ENCODE results near the gene ZP2.

ZP2 gene

DNA sequence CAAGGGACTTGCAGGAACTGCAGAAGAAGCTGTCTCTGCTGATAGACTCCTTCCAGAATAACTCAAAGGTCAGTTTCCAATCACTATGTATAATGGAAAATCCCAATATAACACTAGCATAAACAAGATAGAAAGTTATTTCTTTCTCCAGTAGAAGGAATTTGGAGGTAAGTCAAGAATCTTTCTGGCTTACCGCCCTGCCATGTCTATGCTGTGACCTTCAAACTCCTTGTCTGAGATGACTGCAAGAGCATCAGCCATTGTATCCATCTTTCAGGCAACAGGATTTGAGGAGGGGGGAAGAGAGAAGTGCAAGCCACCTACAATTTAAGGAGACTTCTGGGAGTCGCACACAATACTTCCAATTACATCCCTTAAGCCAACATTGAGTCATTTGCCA, 50.2 kb downstream of the ZP2 start:
- Histone ChIP-seq H3K4ac (ENCODE audit: low read length) (no peak overlapping the region), H4K8ac (ENCODE audit: low read depth, low read length) (no peak overlapping the region), H3K4me1 (ENCODE audit: control insufficient read depth in 2 of 2, insufficient read depth in 1 of 2, low read depth in 1 of 2, low read length in 2 of 2) (peaks cover 3 to 6% of the 10 kb centered on the region in 2 donors), H3K9ac (ENCODE audit: low read depth, low read length, poor library complexity) (no peak overlapping the region), H3K4me3 (ENCODE audit: low read length in 2 of 2) (no peak overlapping the region), H2BK15ac (ENCODE audit: low read length) (no peak overlapping the region), H3K9me3 (replicated peaks in 1 of 2; ENCODE audit: control insufficient read depth in 2 of 2, insufficient read depth in 1 of 2, low read depth in 1 of 2, low read length in 2 of 2) (no peaks in the 10 kb centered on the region), H2BK120ac (ENCODE audit: low read depth, low read length) (no peak overlapping the region), H3K27me3 (ENCODE audit: control insufficient read depth in 3 of 3, insufficient read depth in 3 of 3, low read depth in 1 of 3, low read length in 3 of 3) (no peaks in the 10 kb centered on the region), H3K79me1 (ENCODE audit: low read depth, low read length) (no peaks in the 10 kb centered on the region), H3K14ac (ENCODE audit: low read length) (no peak overlapping the region), H2BK12ac (ENCODE audit: low read length) (no peak overlapping the region), H3K36me3 (replicated peaks in 1 of 2; ENCODE audit: control insufficient read depth in 2 of 2, insufficient read depth in 2 of 2, low read length in 2 of 2) (peaks cover 5 to 49% of the 10 kb centered on the region in 2 donors), H3K23ac (ENCODE audit: low read depth, low read length, poor library complexity) (no peak overlapping the region), H2AK5ac (ENCODE audit: low read depth, low read length) (no peak overlapping the region), H2AFZ (ENCODE audit: low read length) (no peak overlapping the region), H4K91ac (ENCODE audit: low read depth, low read length, poor library complexity) (no peak overlapping the region), H3K4me2 (ENCODE audit: insufficient read depth, low read length, poor library complexity, severe bottlenecking) (no peak overlapping the region), H3K18ac (ENCODE audit: low read length) (no peak overlapping the region), H3K27ac (replicated peaks; ENCODE audit: low read length) (no peak overlapping the region), H2BK5ac (ENCODE audit: low read length) (no peak overlapping the region)
- no CpG with 5 or more reads among the region's 2 CpGs for WGBS, 2 donors (ENCODE audit: extremely low coverage in 2 of 2, insufficient read length in 2 of 2, insufficient replicate concordance in 1 of 2)
- no peak for DNase-seq (ENCODE audit: low spot score)

DNA sequence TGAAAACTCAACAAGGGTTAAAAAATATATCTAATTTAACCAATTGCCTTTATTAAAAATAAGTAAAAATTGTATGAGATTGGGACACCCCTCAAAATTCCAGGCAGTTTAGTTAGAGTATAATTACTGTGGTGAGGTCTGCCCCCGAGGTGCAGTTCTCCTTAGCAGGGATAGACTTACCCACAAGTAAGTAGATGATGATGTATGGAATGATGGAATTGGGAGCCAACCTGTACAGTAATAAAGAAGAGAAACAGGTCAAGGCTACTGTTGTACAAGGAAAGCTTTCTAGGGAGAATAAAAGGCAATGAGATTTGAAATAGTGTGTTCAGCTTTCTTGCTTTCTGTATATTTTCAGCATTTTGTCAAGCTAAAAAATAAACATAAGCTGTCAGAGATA, 51.1 kb downstream of the ZP2 start:
- DNase-seq (ENCODE audit: low spot score): no peak
- no peak overlapping the region for H3K27ac ChIP-seq (replicated peaks; ENCODE audit: low read length)
- WGBS, 2 donors (ENCODE audit: extremely low coverage in 2 of 2, insufficient read length in 2 of 2, insufficient replicate concordance in 1 of 2): no CpG with 5 or more reads among the region's 1 CpG
- H4K8ac ChIP-seq (ENCODE audit: low read depth, low read length): no peak overlapping the region
- H2AK5ac ChIP-seq (ENCODE audit: low read depth, low read length): no peak overlapping the region
- H3K23ac ChIP-seq (ENCODE audit: low read depth, low read length, poor library complexity): no peak overlapping the region
- H3K27me3 ChIP-seq (ENCODE audit: control insufficient read depth in 3 of 3, insufficient read depth in 3 of 3, low read depth in 1 of 3, low read length in 3 of 3): no peaks in the 10 kb centered on the region
- H4K91ac ChIP-seq (ENCODE audit: low read depth, low read length, poor library complexity): no peak overlapping the region
- no peak overlapping the region for H3K4me3 ChIP-seq (ENCODE audit: low read length in 2 of 2)
- H2BK12ac ChIP-seq (ENCODE audit: low read length): no peak overlapping the region
- no peak overlapping the region for H3K9ac ChIP-seq (ENCODE audit: low read depth, low read length, poor library complexity)
- no peak overlapping the region for H3K4me2 ChIP-seq (ENCODE audit: insufficient read depth, low read length, poor library complexity, severe bottlenecking)
- no peak overlapping the region for H2BK15ac ChIP-seq (ENCODE audit: low read length)
- no peaks in the 10 kb centered on the region for H3K9me3 ChIP-seq (replicated peaks in 1 of 2; ENCODE audit: control insufficient read depth in 2 of 2, insufficient read depth in 1 of 2, low read depth in 1 of 2, low read length in 2 of 2)
- H3K4me1 ChIP-seq (ENCODE audit: control insufficient read depth in 2 of 2, insufficient read depth in 1 of 2, low read depth in 1 of 2, low read length in 2 of 2): peaks cover 3 to 6% of the 10 kb centered on the region in 2 donors
- H2BK120ac ChIP-seq (ENCODE audit: low read depth, low read length): no peak overlapping the region
- H3K79me1 ChIP-seq (ENCODE audit: low read depth, low read length): no peaks in the 10 kb centered on the region
- peaks cover 5 to 45% of the 10 kb centered on the region in 2 donors for H3K36me3 ChIP-seq (replicated peaks in 1 of 2; ENCODE audit: control insufficient read depth in 2 of 2, insufficient read depth in 2 of 2, low read length in 2 of 2)
- H2AFZ ChIP-seq (ENCODE audit: low read length): no peak overlapping the region
- H3K4ac ChIP-seq (ENCODE audit: low read length): no peak overlapping the region
- no peak overlapping the region for H3K18ac ChIP-seq (ENCODE audit: low read length)
- no peak overlapping the region for H3K14ac ChIP-seq (ENCODE audit: low read length)
- H2BK5ac ChIP-seq (ENCODE audit: low read length): no peak overlapping the region

DNA sequence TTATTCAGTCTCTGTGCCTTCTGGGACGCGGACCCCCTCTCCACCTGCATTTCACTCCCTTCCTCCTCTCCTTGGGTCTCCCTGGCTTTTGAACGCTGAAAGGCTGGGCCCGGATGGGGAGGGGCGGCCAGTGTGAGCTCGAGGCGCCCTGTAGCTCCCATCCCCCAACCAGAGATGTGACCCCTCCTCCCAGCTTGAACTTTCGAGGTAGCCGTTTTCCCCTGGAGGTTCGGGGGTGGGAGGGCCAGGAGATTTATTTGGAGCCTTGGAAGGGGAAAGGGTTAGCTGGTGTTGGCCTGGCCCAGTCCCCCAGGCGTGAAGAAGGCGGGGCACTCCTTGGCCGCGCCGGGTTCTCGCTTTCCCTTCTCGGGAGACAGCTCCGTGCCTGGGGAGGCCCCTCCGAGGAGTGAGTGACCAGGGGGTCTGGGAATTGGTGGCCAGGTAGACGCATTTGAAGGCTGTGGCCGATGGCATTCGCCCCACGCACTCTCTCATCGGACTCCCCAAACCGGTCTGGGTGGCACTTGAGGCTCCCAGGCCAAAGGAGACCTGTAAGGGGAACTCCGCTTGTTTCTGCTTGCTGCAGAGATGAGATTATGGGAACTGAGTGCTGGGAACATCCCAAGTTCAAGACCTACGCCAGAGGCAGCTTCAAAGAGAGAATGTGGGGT, 52.0 kb downstream of the ZP2 start:
- Histone ChIP-seq H3K4me2 (ENCODE audit: insufficient read depth, low read length, poor library complexity, severe bottlenecking) (peak overlapping the region; percentile 95), H3K27me3 (ENCODE audit: control insufficient read depth in 3 of 3, insufficient read depth in 3 of 3, low read depth in 1 of 3, low read length in 3 of 3) (no peaks in the 10 kb centered on the region), H3K9ac (ENCODE audit: low read depth, low read length, poor library complexity) (peak overlapping the region; percentile 24), H2BK15ac (ENCODE audit: low read length) (no peak overlapping the region), H3K14ac (ENCODE audit: low read length) (peak overlapping the region; percentile 17), H2AFZ (ENCODE audit: low read length) (peak overlapping the region; percentile 98), H2BK120ac (ENCODE audit: low read depth, low read length) (peak overlapping the region; percentile 70), H4K91ac (ENCODE audit: low read depth, low read length, poor library complexity) (no peak overlapping the region), H3K4me3 (ENCODE audit: low read length in 2 of 2) (peak overlapping the region; percentile 75 to 86), H3K79me1 (ENCODE audit: low read depth, low read length) (no peaks in the 10 kb centered on the region), H3K4ac (ENCODE audit: low read length) (no peak overlapping the region), H3K27ac (replicated peaks; ENCODE audit: low read length) (no peak overlapping the region), H2BK12ac (ENCODE audit: low read length) (no peak overlapping the region), H2AK5ac (ENCODE audit: low read depth, low read length) (no peak overlapping the region), H2BK5ac (ENCODE audit: low read length) (no peak overlapping the region), H3K9me3 (replicated peaks in 1 of 2; ENCODE audit: control insufficient read depth in 2 of 2, insufficient read depth in 1 of 2, low read depth in 1 of 2, low read length in 2 of 2) (no peaks in the 10 kb centered on the region), H4K8ac (ENCODE audit: low read depth, low read length) (no peak overlapping the region), H3K4me1 (ENCODE audit: control insufficient read depth in 2 of 2, insufficient read depth in 1 of 2, low read depth in 1 of 2, low read length in 2 of 2) (peaks cover 3 to 6% of the 10 kb centered on the region in 2 donors), H3K23ac (ENCODE audit: low read depth, low read length, poor library complexity) (peak overlapping the region; percentile 16), H3K36me3 (replicated peaks in 1 of 2; ENCODE audit: control insufficient read depth in 2 of 2, insufficient read depth in 2 of 2, low read length in 2 of 2) (peaks cover 5 to 37% of the 10 kb centered on the region in 2 donors), H3K18ac (ENCODE audit: low read length) (peak overlapping the region; percentile 92)
- DNase-seq (ENCODE audit: low spot score): peak; percentile 37
- WGBS, 2 donors (ENCODE audit: extremely low coverage in 2 of 2, insufficient read length in 2 of 2, insufficient replicate concordance in 1 of 2): no CpG with 5 or more reads among the region's 27 CpGs

DNA sequence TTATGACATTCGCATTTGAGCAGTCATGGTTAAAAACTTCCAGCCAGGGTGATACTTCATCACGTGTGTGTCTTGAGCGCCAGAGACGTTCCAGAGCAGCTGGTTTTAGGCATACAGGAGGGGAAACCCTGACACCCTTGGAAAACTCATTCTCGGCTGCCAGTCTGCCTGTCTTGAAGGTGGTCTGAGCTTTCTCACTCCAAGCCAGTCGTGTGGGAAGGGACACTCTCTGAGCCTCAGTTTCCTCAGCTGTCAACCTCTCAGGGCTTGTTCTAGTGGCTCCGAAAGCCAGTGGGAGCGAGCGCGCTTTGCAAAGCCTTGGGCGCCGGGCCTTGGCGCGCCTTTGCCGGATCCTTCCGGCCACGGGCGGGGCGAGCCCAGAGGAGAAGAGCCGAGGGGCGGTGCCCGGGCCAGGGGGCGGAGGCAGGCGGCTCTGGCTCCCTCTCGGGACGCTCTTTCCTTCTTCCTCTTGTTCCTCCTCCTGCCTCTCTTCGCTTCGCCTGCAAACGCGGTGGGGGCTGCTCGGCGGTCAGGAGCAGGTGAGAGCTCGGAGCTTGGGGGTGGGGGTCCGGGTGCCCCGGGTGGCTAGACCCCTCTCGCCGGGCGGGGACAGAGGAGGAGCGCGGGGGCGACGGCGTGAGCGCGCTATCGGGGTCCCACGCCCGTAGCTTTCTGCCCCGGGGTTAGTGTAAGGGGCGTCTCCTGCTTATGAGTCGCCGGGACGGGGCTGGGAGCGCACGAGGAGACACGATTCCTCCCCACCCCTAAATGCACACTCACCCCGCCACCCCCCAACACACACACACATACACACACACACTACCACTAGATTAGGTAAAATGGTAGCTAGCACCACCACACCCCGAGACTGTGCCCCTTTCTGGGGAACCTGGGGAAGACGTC, 52.9 kb downstream of the ZP2 start, which contains the start of gene LDAF1:
Gene LDAF1, plus strand, starts transcription at position 467 of the 903 bp plus-strand sequence. CDS start 2,509 bp downstream, outside the sequence.
- peak within 1 kb of the TSS; percentile 98 for H2AFZ ChIP-seq (ENCODE audit: low read length)
- peak within 1 kb of the TSS; percentile 95 for H3K4me2 ChIP-seq (ENCODE audit: insufficient read depth, low read length, poor library complexity, severe bottlenecking)
- no peak within 1 kb of the TSS for H2AK5ac ChIP-seq (ENCODE audit: low read depth, low read length)
- no CpG with 5 or more reads among the region's 59 CpGs for whole genome bisulfite sequencing, 2 donors (ENCODE audit: extremely low coverage in 2 of 2, insufficient read length in 2 of 2, insufficient replicate concordance in 1 of 2)
- peak within 1 kb of the TSS; percentile 75 to 86 for H3K4me3 ChIP-seq (ENCODE audit: low read length in 2 of 2)
- H3K9ac ChIP-seq (ENCODE audit: low read depth, low read length, poor library complexity): peak within 1 kb of the TSS; percentile 88
- H2BK120ac ChIP-seq (ENCODE audit: low read depth, low read length): peak within 1 kb of the TSS; percentile 70
- no peaks in the 10 kb centered on the region for H3K9me3 ChIP-seq (replicated peaks in 1 of 2; ENCODE audit: control insufficient read depth in 2 of 2, insufficient read depth in 1 of 2, low read depth in 1 of 2, low read length in 2 of 2)
- H3K18ac ChIP-seq (ENCODE audit: low read length): peak within 1 kb of the TSS; percentile 92
- no peak within 1 kb of the TSS for H4K8ac ChIP-seq (ENCODE audit: low read depth, low read length)
- H3K14ac ChIP-seq (ENCODE audit: low read length): peak within 1 kb of the TSS; percentile 71
- peaks cover 5 to 28% of the 10 kb centered on the region in 2 donors for H3K36me3 ChIP-seq (replicated peaks in 1 of 2; ENCODE audit: control insufficient read depth in 2 of 2, insufficient read depth in 2 of 2, low read length in 2 of 2)
- H2BK5ac ChIP-seq (ENCODE audit: low read length): no peak within 1 kb of the TSS
- H3K23ac ChIP-seq (ENCODE audit: low read depth, low read length, poor library complexity): peak within 1 kb of the TSS; percentile 73
- DNase-seq (ENCODE audit: low spot score): peak; percentile 67
- H3K79me1 ChIP-seq (ENCODE audit: low read depth, low read length): no peaks in the 10 kb centered on the region
- H2BK12ac ChIP-seq (ENCODE audit: low read length): no peak within 1 kb of the TSS
- H3K4me1 ChIP-seq (ENCODE audit: control insufficient read depth in 2 of 2, insufficient read depth in 1 of 2, low read depth in 1 of 2, low read length in 2 of 2): peaks cover 3 to 6% of the 10 kb centered on the region in 2 donors
- no peaks in the 10 kb centered on the region for H3K27me3 ChIP-seq (ENCODE audit: control insufficient read depth in 3 of 3, insufficient read depth in 3 of 3, low read depth in 1 of 3, low read length in 3 of 3)
- H3K27ac ChIP-seq (replicated peaks; ENCODE audit: low read length): no peak within 1 kb of the TSS
- H2BK15ac ChIP-seq (ENCODE audit: low read length): no peak within 1 kb of the TSS
- H3K4ac ChIP-seq (ENCODE audit: low read length): no peak within 1 kb of the TSS
- no peak within 1 kb of the TSS for H4K91ac ChIP-seq (ENCODE audit: low read depth, low read length, poor library complexity)

Data from neuronal stem cell (in vitro differentiated cells).